Measurements from ENCODE around the gene TTC6.

GRCh38 chr14:37606678-37607077, 11.2 kb downstream of the TTC6 start:
- TF ChIP-seq CTCF (conservative IDR thresholded peaks at IDR 0.05) (no peak), EZH2 (IDR thresholded peaks at IDR 0.05; ENCODE audit: low read depth) (no peak)

Data from PC-9 (cell line).